Esophagus (tissue), 2 donors: ENCODE measurements around the gene VAMP5. TPM values are rescaled to one million over a fixed set of nuclear protein-coding genes. Genes with fewer than 3 reads are reported as not detected.

Source experiments
- H3K27ac ChIP-seq, 2 donors: one replicate each; pipeline ENCODE4 v1.5.1; 2013; ENCODE audit warnings: low read depth in 2 of 2, mild to moderate bottlenecking in 2 of 2, inconsistent platforms in 1 of 2, low read length in 1 of 2, moderate library complexity in 1 of 2
- H3K27me3 ChIP-seq, 2 donors: one replicate each; pipeline ENCODE4 v1.6.1; 2013; ENCODE audit warnings: low read length in 2 of 2, control low read depth in 1 of 2, mild to moderate bottlenecking in 1 of 2; ENCODE audit not compliant: insufficient read depth in 2 of 2, control insufficient read depth in 1 of 2
- H3K36me3 ChIP-seq, 2 donors: one replicate each; pipeline ENCODE4 v1.6.1; 2013; ENCODE audit warnings: low read length in 1 of 2; ENCODE audit not compliant: control insufficient read depth in 2 of 2, insufficient read depth in 2 of 2
- H3K4me1 ChIP-seq, 2 donors: one replicate each; pipeline ENCODE4 v1.6.1; 2013; ENCODE audit warnings: low read length in 1 of 2; ENCODE audit not compliant: control insufficient read depth in 2 of 2, insufficient read depth in 2 of 2
- H3K4me3 ChIP-seq, 2 donors: one replicate each; pipeline ENCODE4 v1.5.1; 2013; ENCODE audit warnings: low read length in 2 of 2, mild to moderate bottlenecking in 2 of 2, low read depth in 1 of 2, moderate library complexity in 1 of 2
- H3K9me3 ChIP-seq, 2 donors: one replicate each; pipeline ENCODE4 v1.6.1; 2013; ENCODE audit warnings: mild to moderate bottlenecking in 2 of 2, low read depth in 1 of 2, low read length in 1 of 2, moderate library complexity in 1 of 2; ENCODE audit not compliant: control insufficient read depth in 2 of 2, insufficient read depth in 1 of 2
- WGBS, 2 donors: extraction: QIAGEN DNeasy Blood & Tissue Kit; methylation state at CpG; one replicate each; pipeline ENCODE4 v1.1.7; 2013; 5-methylcytosine and 5-hydroxymethylcytosine counted together
- polyA plus RNA-seq, 2 donors: library from polyadenylated mRNA; stranded (reverse); fragments of 200-250 nt; gene quantifications; one replicate each; pipeline ENCODE4 v1.2.3, GENCODE V29; 2013
- donor health status: healthy with polysubstance abuse.
- donor health status: Bipolar disorder and iron deficiency.

VAMP5 gene
- polyA plus RNA-seq, 2 donors, result 19.5 to 39.6 TPM

- Histone ChIP-seq H3K9me3 (no peaks in the 10 kb centered on the region), H3K4me1 (no peaks in the 10 kb centered on the region), H3K4me3 (peak within 1 kb of the TSS; percentile 69 to 90), H3K36me3 (peaks cover 3 to 4% of the 10 kb centered on the region in 2 donors), H3K27me3 (no peaks in the 10 kb centered on the region), H3K27ac (peak within 1 kb of the TSS; percentile 87 to 89)
- 4% methylated on average over 64 of the region's 64 CpGs for WGBS, 2 donors
These were observed 22.7 kb upstream of the VAMP5 start, which contains the start of gene GGCX for GRCh38 chr2:85561280-85562212. TSS of gene GGCX (minus strand) at chr2:85561493. CDS start at chr2:85561428, 65 bp downstream.

GRCh38 chr2:85564144-85564563 is 20.1 kb upstream of the VAMP5 start:
- no peak overlapping the region for H3K4me3 ChIP-seq
- H3K9me3 ChIP-seq, result no peaks in the 10 kb centered on the region
- H3K27me3 ChIP-seq, result no peaks in the 10 kb centered on the region
- H3K36me3 ChIP-seq, result no peaks in the 10 kb centered on the region
- H3K27ac ChIP-seq, result no peak overlapping the region
- WGBS, 2 donors, result 89 to 90% methylated on average over 5 of the region's 5 CpGs
- H3K4me1 ChIP-seq, result no peaks in the 10 kb centered on the region

GRCh38 chr2:85566265-85566664 is 18.0 kb upstream of the VAMP5 start:
- Histone ChIP-seq H3K4me3 (no peak overlapping the region), H3K4me1 (no peaks in the 10 kb centered on the region), H3K27me3 (no peaks in the 10 kb centered on the region), H3K9me3 (no peaks in the 10 kb centered on the region), H3K36me3 (no peaks in the 10 kb centered on the region), H3K27ac (no peak overlapping the region)
- WGBS, 2 donors, result 78 to 83% methylated on average over 4 of the region's 4 CpGs

- H3K4me3 ChIP-seq, result no peak overlapping the region
- H3K36me3 ChIP-seq, result no peaks in the 10 kb centered on the region
- WGBS, 2 donors, result 86 to 92% methylated on average over 8 of the region's 8 CpGs
- H3K27ac ChIP-seq, result no peak overlapping the region
- peaks cover 3 to 8% of the 10 kb centered on the region in 2 donors for H3K4me1 ChIP-seq
- H3K27me3 ChIP-seq, result no peaks in the 10 kb centered on the region
- H3K9me3 ChIP-seq, result no peaks in the 10 kb centered on the region
These were observed 8.5 kb upstream of the VAMP5 start for GRCh38 chr2:85575739-85576138.

GRCh38 chr2:85577063-85577385 is 7.2 kb upstream of the VAMP5 start:
- Histone ChIP-seq H3K36me3 (peaks cover 0 to 7% of the 10 kb centered on the region in 2 donors), H3K4me1 (peaks cover 3 to 8% of the 10 kb centered on the region in 2 donors), H3K4me3 (peak overlapping the region in 1 of 2 donors; percentile 89), H3K27ac (peak overlapping the region; percentile 82 to 98), H3K9me3 (no peaks in the 10 kb centered on the region), H3K27me3 (no peaks in the 10 kb centered on the region)
- WGBS, 2 donors, result 35 to 43% methylated on average over 3 of the region's 3 CpGs

- Histone ChIP-seq H3K9me3 (no peaks in the 10 kb centered on the region), H3K27me3 (no peaks in the 10 kb centered on the region), H3K4me1 (peaks cover 3 to 8% of the 10 kb centered on the region in 2 donors), H3K27ac (peak within 1 kb of the TSS; percentile 82 to 98), H3K4me3 (peak within 1 kb of the TSS; percentile 66 to 89), H3K36me3 (peaks cover 5 to 7% of the 10 kb centered on the region in 2 donors)
- WGBS, 2 donors, result 17 to 21% methylated on average over 19 of the region's 19 CpGs
These were observed 6.6 kb upstream of the VAMP5 start, which contains the start of gene VAMP8 for GRCh38 chr2:85577386-85578242. TSS of gene VAMP8 (plus strand) at chr2:85577586. CDS start at chr2:85577647, 61 bp downstream.

- Histone ChIP-seq H3K36me3 (peaks cover 6 to 7% of the 10 kb centered on the region in 2 donors), H3K27me3 (no peaks in the 10 kb centered on the region), H3K4me1 (peaks cover 3 to 8% of the 10 kb centered on the region in 2 donors), H3K27ac (peak overlapping the region; percentile 82 to 98), H3K4me3 (peak overlapping the region; percentile 66 to 89), H3K9me3 (no peaks in the 10 kb centered on the region)
- 23 to 28% methylated on average over 19 of the region's 19 CpGs for WGBS, 2 donors
These were observed 5.7 kb upstream of the VAMP5 start for GRCh38 chr2:85578243-85579180.

GRCh38 chr2:85579266-85579935 is 4.8 kb upstream of the VAMP5 start:
- H3K27me3 ChIP-seq, result no peaks in the 10 kb centered on the region
- WGBS, 2 donors, result 40 to 42% methylated on average over 6 of the region's 6 CpGs
- H3K4me1 ChIP-seq, result peaks cover 3 to 12% of the 10 kb centered on the region in 2 donors
- H3K36me3 ChIP-seq, result peaks cover 6 to 7% of the 10 kb centered on the region in 2 donors
- no peaks in the 10 kb centered on the region for H3K9me3 ChIP-seq
- peak overlapping the region in 1 of 2 donors; percentile 89 for H3K4me3 ChIP-seq
- peak overlapping the region; percentile 82 to 98 for H3K27ac ChIP-seq
